GM23338 (cell line): Measurements from ENCODE around the gene HDAC3. TPM values are rescaled to one million over a fixed set of nuclear protein-coding genes. Genes with fewer than 3 reads are reported as not detected.
A peak's percentile ranks its signal among the peaks of the same experiment; 100 is the strongest.

Experiments
- ATAC-seq: fragments of 200-7000 bp; cut with Tn5 transposase; 3 replicates; pipeline ENCODE4 v1.9.1; 2020
- DNase-seq: peaks from one replicate; pipeline ENCODE4 v3.0.0-alpha.2; 2015; ENCODE audit warnings: low spot score
- H2AFZ ChIP-seq: fragments of 200-600 bp; sonication (generic); 2 replicates; pipeline ENCODE4 v1.8.0; 2016; ENCODE audit warnings: antibody characterized with exemption, mild to moderate bottlenecking, moderate library complexity
- H3F3A ChIP-seq: fragments of 200-600 bp; sonication (generic); replicated peaks from 2 replicates; pipeline ENCODE4 v1.8.0; 2017; ENCODE audit warnings: antibody characterized with exemption, mixed run types, low read depth
- H3K27ac ChIP-seq: fragments of 200-600 bp; sonication (generic); 2 replicates; pipeline ENCODE4 v1.6.1; 2016; ENCODE audit warnings: low read depth
- H3K27me3 ChIP-seq: fragments of 200-600 bp; sonication (generic); 2 replicates; pipeline ENCODE4 v1.8.0; 2016; ENCODE audit warnings: mild to moderate bottlenecking, mixed run types, moderate library complexity; ENCODE audit not compliant: insufficient read depth
- H3K36me3 ChIP-seq: fragments of 200-600 bp; sonication (generic); 2 replicates; pipeline ENCODE4 v1.8.0; 2016; ENCODE audit warnings: mild to moderate bottlenecking; ENCODE audit not compliant: insufficient read depth
- H3K4me1 ChIP-seq: fragments of 200-600 bp; sonication (generic); 2 replicates; pipeline ENCODE4 v1.8.0; 2016; ENCODE audit warnings: mild to moderate bottlenecking, moderate library complexity; ENCODE audit not compliant: insufficient read depth
- H3K4me2 ChIP-seq: fragments of 200-600 bp; sonication (generic); 2 replicates; pipeline ENCODE4 v1.7.1; 2017; ENCODE audit warnings: mixed run types
- H3K4me3 ChIP-seq: fragments of 200-600 bp; sonication (generic); 2 replicates; pipeline ENCODE4 v1.6.1; 2016; ENCODE audit warnings: mixed run types
- H3K79me2 ChIP-seq: fragments of 200-600 bp; sonication (generic); replicated peaks from 2 replicates; pipeline ENCODE4 v1.8.0; 2017; ENCODE audit warnings: mild to moderate bottlenecking; ENCODE audit not compliant: insufficient read depth
- H3K9me2 ChIP-seq: fragments of 200-600 bp; sonication (generic); 2 replicates; pipeline ENCODE4 v1.8.0; 2017; ENCODE audit not compliant: insufficient read depth
- H4K20me1 ChIP-seq: fragments of 200-600 bp; sonication (generic); replicated peaks from 2 replicates; pipeline ENCODE4 v1.8.0; 2017; ENCODE audit warnings: mild to moderate bottlenecking; ENCODE audit not compliant: insufficient read depth
- H3K27ac Mint-ChIP-seq: 2 replicates; pipeline ENCODE4 v1.8.0; 2020; ENCODE audit warnings: inconsistent platforms, mild to moderate bottlenecking, moderate library complexity, mixed read lengths
- H3K27me3 Mint-ChIP-seq: 3 replicates; pipeline ENCODE4 v1.8.0; 2022; ENCODE audit warnings: low read depth, mild to moderate bottlenecking, moderate library complexity, mixed read lengths, inconsistent platforms; ENCODE audit not compliant: insufficient read depth, poor library complexity
- H3K36me3 Mint-ChIP-seq: 3 replicates; pipeline ENCODE4 v1.8.0; 2021; ENCODE audit warnings: low read depth, mild to moderate bottlenecking, inconsistent platforms, moderate library complexity, mixed read lengths
- H3K4me1 Mint-ChIP-seq: 3 replicates; pipeline ENCODE4 v1.8.0; 2020; ENCODE audit warnings: mild to moderate bottlenecking, inconsistent platforms, mixed read lengths
- H3K4me3 Mint-ChIP-seq: 3 replicates; pipeline ENCODE4 v1.8.0; 2021; ENCODE audit warnings: moderate library complexity, mild to moderate bottlenecking, inconsistent platforms, mixed read lengths
- H3K9me3 Mint-ChIP-seq: 3 replicates; pipeline ENCODE4 v1.8.0; 2020; ENCODE audit warnings: moderate library complexity, mild to moderate bottlenecking, inconsistent platforms, mixed read lengths
- CREB1 ChIP-seq: fragments of 250-450 bp; sonication (Bioruptor Pico); IDR thresholded peaks from 2 replicates; pipeline ENCODE4 v1.5.0; 2020; ENCODE audit warnings: low read depth, mild to moderate bottlenecking, moderate library complexity
- EZH2 ChIP-seq: fragments of 200-600 bp; sonication (generic); IDR thresholded peaks from one replicate; pipeline ENCODE4 v1.8.0; 2017; ENCODE audit warnings: antibody characterized with exemption, mild to moderate bottlenecking, low read depth; ENCODE audit not compliant: unreplicated experiment
- EZH2phosphoT487 ChIP-seq: fragments of 200-600 bp; sonication (generic); IDR thresholded peaks from one replicate; pipeline ENCODE4 v1.8.1; 2018; ENCODE audit warnings: antibody characterized with exemption; ENCODE audit not compliant: unreplicated experiment
- JUNB ChIP-seq: IDR thresholded peaks from one replicate; pipeline ENCODE4 v1.6.1; 2016; ENCODE audit warnings: antibody characterized with exemption; ENCODE audit not compliant: unreplicated experiment
- NANOG ChIP-seq: IDR thresholded peaks from 2 replicates; pipeline ENCODE4 v1.6.1; 2016; ENCODE audit warnings: antibody characterized with exemption, borderline replicate concordance
- POLR2AphosphoS5 ChIP-seq: IDR thresholded peaks from 2 replicates; pipeline ENCODE4 v1.6.1; 2016; ENCODE audit warnings: antibody characterized with exemption, low read depth
- STAT1 ChIP-seq: IDR thresholded peaks from one replicate; pipeline ENCODE4 v1.6.1; 2016; ENCODE audit warnings: antibody characterized with exemption; ENCODE audit not compliant: unreplicated experiment
- ZNF114 ChIP-seq: fragments of 250-450 bp; sonication (Bioruptor Pico); IDR thresholded peaks from 2 replicates; pipeline ENCODE4 v1.5.0; 2020; ENCODE audit warnings: mild to moderate bottlenecking, moderate library complexity
- ZNF331 ChIP-seq: fragments of 250-450 bp; sonication (Bioruptor Pico); IDR thresholded peaks from 2 replicates; pipeline ENCODE4 v1.5.0; 2020; ENCODE audit warnings: low read depth, mild to moderate bottlenecking, moderate library complexity
- polyA plus RNA-seq: library from polyadenylated mRNA; unstranded; fragments of >200 nt; fragmentation: Nextera tagmentation; extraction: Ambion mirVana; gene quantifications from 2 replicates; pipeline ENCODE4 v1.2.1, GENCODE V29; 2016
- total RNA-seq: library from RNA; depleted of rRNA; stranded (reverse); fragments of >200 nt; shearing (Covaris generic); gene quantifications from 2 replicates; pipeline ENCODE4 v1.2.3, GENCODE V29; 2014
- TF ChIP-seq, protein P1 (sequence below): fragments of 250-450 bp; sonication (Bioruptor Pico); IDR thresholded peaks from 2 replicates; pipeline ENCODE4 v1.5.0; 2020; ENCODE audit warnings: mild to moderate bottlenecking, moderate library complexity
- TF ChIP-seq, protein P2 (sequence below), 2 experiments: fragments of 200-600 bp in 1 of 2; sonication (generic) in 1 of 2; conservative IDR thresholded peaks; 2 replicates each; pipeline versions ENCODE4 v1.5.1 to v1.6.1; 2016 to 2017; ENCODE audit warnings: antibody characterized with exemption in 2 of 2, low read depth in 2 of 2, mild to moderate bottlenecking in 2 of 2, moderate library complexity in 1 of 2
- TF ChIP-seq, protein P3 (sequence below): IDR thresholded peaks from one replicate; pipeline ENCODE4 v1.6.1; 2018; ENCODE audit warnings: antibody characterized with exemption; ENCODE audit not compliant: unreplicated experiment
- TF ChIP-seq, protein P4 (sequence below): IDR thresholded peaks from 2 replicates; pipeline ENCODE4 v1.6.1; 2016; ENCODE audit warnings: antibody characterized with exemption

Gene HDAC3
- total and polyA plus RNA-seq, 2 experiments from 2014 or later = 59.2 to 90.0 TPM

DNA sequence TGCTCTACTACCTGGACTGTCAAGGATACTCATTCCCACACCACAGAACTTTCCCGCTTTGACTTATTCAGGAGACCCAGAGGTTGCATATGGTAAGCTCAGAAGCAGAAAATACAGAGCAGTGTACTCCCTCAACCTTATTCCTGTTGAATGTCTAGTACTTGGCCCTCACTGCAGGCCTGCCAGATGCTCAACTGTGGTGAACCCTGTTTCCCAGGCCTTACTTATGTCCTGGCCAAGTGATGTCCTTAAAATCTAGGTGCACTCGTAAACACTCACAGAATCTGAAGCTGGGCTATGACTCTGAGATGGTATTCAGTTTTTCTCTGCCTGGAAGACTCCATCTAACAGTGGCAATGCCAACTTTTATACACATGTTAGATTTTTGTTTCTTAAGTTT lies 38.8 kb downstream of the HDAC3 start:
- Histone ChIP-seq H3K36me3 (no peaks in the 10 kb centered on the region), H3K4me2 (no peak overlapping the region), H3F3A (0 out of 2 replicates have a peak, but pooled peaks cover 4% of the 10 kb centered on the region), H2AFZ (no peak overlapping the region), H3K4me3 (no peak overlapping the region), H3K27ac (peak overlapping the region; percentile 63; the same call in 1 of the 2 replicates), H3K4me1 (no peaks in the 10 kb centered on the region), H4K20me1 (peaks cover 25% of the 10 kb centered on the region), H3K79me2 (peaks cover 82% of the 10 kb centered on the region), H3K27me3 (no peaks in the 10 kb centered on the region), H3K9me2 (no peaks in the 10 kb centered on the region)
- TF ChIP-seq, protein P1, sequence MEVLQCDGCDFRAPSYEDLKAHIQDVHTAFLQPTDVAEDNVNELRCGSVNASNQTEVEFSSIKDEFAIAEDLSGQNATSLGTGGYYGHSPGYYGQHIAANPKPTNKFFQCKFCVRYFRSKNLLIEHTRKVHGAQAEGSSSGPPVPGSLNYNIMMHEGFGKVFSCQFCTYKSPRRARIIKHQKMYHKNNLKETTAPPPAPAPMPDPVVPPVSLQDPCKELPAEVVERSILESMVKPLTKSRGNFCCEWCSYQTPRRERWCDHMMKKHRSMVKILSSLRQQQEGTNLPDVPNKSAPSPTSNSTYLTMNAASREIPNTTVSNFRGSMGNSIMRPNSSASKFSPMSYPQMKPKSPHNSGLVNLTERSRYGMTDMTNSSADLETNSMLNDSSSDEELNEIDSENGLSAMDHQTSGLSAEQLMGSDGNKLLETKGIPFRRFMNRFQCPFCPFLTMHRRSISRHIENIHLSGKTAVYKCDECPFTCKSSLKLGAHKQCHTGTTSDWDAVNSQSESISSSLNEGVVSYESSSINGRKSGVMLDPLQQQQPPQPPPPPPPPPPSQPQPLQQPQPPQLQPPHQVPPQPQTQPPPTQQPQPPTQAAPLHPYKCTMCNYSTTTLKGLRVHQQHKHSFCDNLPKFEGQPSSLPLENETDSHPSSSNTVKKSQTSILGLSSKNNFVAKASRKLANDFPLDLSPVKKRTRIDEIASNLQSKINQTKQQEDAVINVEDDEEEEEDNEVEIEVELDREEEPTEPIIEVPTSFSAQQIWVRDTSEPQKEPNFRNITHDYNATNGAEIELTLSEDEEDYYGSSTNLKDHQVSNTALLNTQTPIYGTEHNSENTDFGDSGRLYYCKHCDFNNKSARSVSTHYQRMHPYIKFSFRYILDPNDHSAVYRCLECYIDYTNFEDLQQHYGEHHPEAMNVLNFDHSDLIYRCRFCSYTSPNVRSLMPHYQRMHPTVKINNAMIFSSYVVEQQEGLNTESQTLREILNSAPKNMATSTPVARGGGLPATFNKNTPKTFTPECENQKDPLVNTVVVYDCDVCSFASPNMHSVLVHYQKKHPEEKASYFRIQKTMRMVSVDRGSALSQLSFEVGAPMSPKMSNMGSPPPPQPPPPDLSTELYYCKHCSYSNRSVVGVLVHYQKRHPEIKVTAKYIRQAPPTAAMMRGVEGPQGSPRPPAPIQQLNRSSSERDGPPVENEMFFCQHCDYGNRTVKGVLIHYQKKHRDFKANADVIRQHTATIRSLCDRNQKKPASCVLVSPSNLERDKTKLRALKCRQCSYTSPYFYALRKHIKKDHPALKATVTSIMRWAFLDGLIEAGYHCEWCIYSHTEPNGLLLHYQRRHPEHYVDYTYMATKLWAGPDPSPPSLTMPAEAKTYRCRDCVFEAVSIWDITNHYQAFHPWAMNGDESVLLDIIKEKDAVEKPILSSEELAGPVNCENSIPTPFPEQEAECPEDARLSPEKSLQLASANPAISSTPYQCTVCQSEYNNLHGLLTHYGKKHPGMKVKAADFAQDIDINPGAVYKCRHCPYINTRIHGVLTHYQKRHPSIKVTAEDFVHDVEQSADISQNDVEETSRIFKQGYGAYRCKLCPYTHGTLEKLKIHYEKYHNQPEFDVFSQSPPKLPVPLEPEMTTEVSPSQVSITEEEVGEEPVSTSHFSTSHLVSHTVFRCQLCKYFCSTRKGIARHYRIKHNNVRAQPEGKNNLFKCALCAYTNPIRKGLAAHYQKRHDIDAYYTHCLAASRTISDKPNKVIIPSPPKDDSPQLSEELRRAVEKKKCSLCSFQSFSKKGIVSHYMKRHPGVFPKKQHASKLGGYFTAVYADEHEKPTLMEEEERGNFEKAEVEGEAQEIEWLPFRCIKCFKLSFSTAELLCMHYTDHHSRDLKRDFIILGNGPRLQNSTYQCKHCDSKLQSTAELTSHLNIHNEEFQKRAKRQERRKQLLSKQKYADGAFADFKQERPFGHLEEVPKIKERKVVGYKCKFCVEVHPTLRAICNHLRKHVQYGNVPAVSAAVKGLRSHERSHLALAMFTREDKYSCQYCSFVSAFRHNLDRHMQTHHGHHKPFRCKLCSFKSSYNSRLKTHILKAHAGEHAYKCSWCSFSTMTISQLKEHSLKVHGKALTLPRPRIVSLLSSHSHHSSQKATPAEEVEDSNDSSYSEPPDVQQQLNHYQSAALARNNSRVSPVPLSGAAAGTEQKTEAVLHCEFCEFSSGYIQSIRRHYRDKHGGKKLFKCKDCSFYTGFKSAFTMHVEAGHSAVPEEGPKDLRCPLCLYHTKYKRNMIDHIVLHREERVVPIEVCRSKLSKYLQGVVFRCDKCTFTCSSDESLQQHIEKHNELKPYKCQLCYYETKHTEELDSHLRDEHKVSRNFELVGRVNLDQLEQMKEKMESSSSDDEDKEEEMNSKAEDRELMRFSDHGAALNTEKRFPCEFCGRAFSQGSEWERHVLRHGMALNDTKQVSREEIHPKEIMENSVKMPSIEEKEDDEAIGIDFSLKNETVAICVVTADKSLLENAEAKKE = no peak
- TF ChIP-seq EZH2phosphoT487 (no peak), JUNB (no peak), EZH2 (no peak), ZNF114 (no peak), ZNF331 (CRISPR knock-in tag) (no peak), NANOG (no peak), POLR2AphosphoS5 (no peak), CREB1 (CRISPR knock-in tag) (no peak), STAT1 (no peak)
- TF ChIP-seq, protein P2, sequence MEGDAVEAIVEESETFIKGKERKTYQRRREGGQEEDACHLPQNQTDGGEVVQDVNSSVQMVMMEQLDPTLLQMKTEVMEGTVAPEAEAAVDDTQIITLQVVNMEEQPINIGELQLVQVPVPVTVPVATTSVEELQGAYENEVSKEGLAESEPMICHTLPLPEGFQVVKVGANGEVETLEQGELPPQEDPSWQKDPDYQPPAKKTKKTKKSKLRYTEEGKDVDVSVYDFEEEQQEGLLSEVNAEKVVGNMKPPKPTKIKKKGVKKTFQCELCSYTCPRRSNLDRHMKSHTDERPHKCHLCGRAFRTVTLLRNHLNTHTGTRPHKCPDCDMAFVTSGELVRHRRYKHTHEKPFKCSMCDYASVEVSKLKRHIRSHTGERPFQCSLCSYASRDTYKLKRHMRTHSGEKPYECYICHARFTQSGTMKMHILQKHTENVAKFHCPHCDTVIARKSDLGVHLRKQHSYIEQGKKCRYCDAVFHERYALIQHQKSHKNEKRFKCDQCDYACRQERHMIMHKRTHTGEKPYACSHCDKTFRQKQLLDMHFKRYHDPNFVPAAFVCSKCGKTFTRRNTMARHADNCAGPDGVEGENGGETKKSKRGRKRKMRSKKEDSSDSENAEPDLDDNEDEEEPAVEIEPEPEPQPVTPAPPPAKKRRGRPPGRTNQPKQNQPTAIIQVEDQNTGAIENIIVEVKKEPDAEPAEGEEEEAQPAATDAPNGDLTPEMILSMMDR (conservative IDR thresholded peaks at IDR 0.05; ENCODE audit: low read depth in 2 of 2) = no peak
- TF ChIP-seq, protein P3, sequence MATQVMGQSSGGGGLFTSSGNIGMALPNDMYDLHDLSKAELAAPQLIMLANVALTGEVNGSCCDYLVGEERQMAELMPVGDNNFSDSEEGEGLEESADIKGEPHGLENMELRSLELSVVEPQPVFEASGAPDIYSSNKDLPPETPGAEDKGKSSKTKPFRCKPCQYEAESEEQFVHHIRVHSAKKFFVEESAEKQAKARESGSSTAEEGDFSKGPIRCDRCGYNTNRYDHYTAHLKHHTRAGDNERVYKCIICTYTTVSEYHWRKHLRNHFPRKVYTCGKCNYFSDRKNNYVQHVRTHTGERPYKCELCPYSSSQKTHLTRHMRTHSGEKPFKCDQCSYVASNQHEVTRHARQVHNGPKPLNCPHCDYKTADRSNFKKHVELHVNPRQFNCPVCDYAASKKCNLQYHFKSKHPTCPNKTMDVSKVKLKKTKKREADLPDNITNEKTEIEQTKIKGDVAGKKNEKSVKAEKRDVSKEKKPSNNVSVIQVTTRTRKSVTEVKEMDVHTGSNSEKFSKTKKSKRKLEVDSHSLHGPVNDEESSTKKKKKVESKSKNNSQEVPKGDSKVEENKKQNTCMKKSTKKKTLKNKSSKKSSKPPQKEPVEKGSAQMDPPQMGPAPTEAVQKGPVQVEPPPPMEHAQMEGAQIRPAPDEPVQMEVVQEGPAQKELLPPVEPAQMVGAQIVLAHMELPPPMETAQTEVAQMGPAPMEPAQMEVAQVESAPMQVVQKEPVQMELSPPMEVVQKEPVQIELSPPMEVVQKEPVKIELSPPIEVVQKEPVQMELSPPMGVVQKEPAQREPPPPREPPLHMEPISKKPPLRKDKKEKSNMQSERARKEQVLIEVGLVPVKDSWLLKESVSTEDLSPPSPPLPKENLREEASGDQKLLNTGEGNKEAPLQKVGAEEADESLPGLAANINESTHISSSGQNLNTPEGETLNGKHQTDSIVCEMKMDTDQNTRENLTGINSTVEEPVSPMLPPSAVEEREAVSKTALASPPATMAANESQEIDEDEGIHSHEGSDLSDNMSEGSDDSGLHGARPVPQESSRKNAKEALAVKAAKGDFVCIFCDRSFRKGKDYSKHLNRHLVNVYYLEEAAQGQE = no peak
- TF ChIP-seq, protein P4, sequence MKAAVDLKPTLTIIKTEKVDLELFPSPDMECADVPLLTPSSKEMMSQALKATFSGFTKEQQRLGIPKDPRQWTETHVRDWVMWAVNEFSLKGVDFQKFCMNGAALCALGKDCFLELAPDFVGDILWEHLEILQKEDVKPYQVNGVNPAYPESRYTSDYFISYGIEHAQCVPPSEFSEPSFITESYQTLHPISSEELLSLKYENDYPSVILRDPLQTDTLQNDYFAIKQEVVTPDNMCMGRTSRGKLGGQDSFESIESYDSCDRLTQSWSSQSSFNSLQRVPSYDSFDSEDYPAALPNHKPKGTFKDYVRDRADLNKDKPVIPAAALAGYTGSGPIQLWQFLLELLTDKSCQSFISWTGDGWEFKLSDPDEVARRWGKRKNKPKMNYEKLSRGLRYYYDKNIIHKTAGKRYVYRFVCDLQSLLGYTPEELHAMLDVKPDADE = no peak
- Mint-ChIP-seq H3K4me3 (no peak overlapping the region), H3K36me3 (no peaks in the 10 kb centered on the region), H3K27ac (no peak overlapping the region), H3K9me3 (no peaks in the 10 kb centered on the region), H3K27me3 (peaks cover 2% of the 10 kb centered on the region), H3K4me1 (peaks cover 4% of the 10 kb centered on the region; the same call in 1 of the 3 replicates)
- DNase-seq (no peak), ATAC-seq (no peak)
